HCT116 (cell line): ENCODE data around the gene ZSCAN16. TPM values are rescaled to one million over a fixed set of nuclear protein-coding genes. Genes with fewer than 3 reads are reported as not detected.

ENCODE experiments used
- ATAC-seq: fragments of 200-7000 bp; cut with Tn5 transposase; 2 replicates; pipeline ENCODE4 v1.9.1; 2020; ENCODE audit warnings: mild to moderate bottlenecking, moderate library complexity
- BruUV-seq: library from RNA; stranded (reverse); fragments of 400-500 nt; replicated peaks from 2 replicates; lab custom pipeline; 2021; lab: Mats Ljungman, UMichigan
- CTCF ChIA-PET: fragments of 300-600 bp; sonication (Branson Sonifier 250); formaldehyde crosslinking; loops from one replicate; lab custom pipeline; 2021; ENCODE audit warnings: antibody characterized with exemption; lab: Charles Lee
- POLR2A ChIA-PET: fragments of 300-600, 350-600 bp; sonication (Branson Sonifier 250); formaldehyde crosslinking; loops from one replicate; lab custom pipeline; 2021; ENCODE audit warnings: antibody characterized with exemption; lab: Charles Lee
- RAD21 ChIA-PET, 2 experiments: fragments of 300-600 bp; sonication (Branson Sonifier 250); formaldehyde crosslinking; loops; one replicate each; lab custom pipeline; 2023; ENCODE audit warnings: low total read pairs in 2 of 2; ENCODE audit not compliant: uncharacterized antibody in 2 of 2, unreplicated experiment in 2 of 2, low non-redundant PET in 1 of 2; lab: Charles Lee
- DNase-seq: peaks from one replicate; pipeline ENCODE4 v3.0.0-alpha.2; 2010; ENCODE audit warnings: low read depth, low spot score
- H2AFZ ChIP-seq: fragments of 200-600 bp; shearing (Covaris generic), sonication (generic); 2 replicates; pipeline ENCODE4 v1.6.1; 2017; ENCODE audit warnings: low read depth, mixed run types, mixed read lengths, antibody characterized with exemption, low read length; ENCODE audit not compliant: poor library complexity, severe bottlenecking
- H3K27ac ChIP-seq: 2 replicates; pipeline ENCODE4 v1.5.1; 2012; ENCODE audit warnings: low read depth, low read length
- H3K27me3 ChIP-seq: fragments of 200-600 bp; sonication (generic); 2 replicates; pipeline ENCODE4 v1.6.1; 2016; ENCODE audit warnings: mixed run types, low read length, mixed read lengths; ENCODE audit not compliant: insufficient read depth
- H3K36me3 ChIP-seq, 2 experiments: fragments of 200-500 bp in 1 of 2; fragments of 200-600 bp in 1 of 2; sonication (Bioruptor generic) in 1 of 2; sonication (generic) in 1 of 2; 2 replicates each; pipeline versions ENCODE4 v1.5.1 to v1.6.1; 2014 to 2016; ENCODE audit warnings: low read length in 2 of 2, inconsistent platforms in 1 of 2, mixed read lengths in 1 of 2, mixed run types in 1 of 2; ENCODE audit not compliant: insufficient read depth in 2 of 2, control insufficient read depth in 1 of 2
- H3K4me1 ChIP-seq, 2 experiments: fragments of 200-600 bp in 1 of 2; sonication (generic) in 1 of 2; 2 replicates each; pipeline versions ENCODE4 v1.5.1 to v1.6.1; 2012 to 2017; ENCODE audit warnings: low read length in 2 of 2, inconsistent platforms in 1 of 2, mild to moderate bottlenecking in 1 of 2, mixed read lengths in 1 of 2, mixed run types in 1 of 2, moderate library complexity in 1 of 2; ENCODE audit not compliant: insufficient read depth in 2 of 2, control insufficient read depth in 1 of 2
- H3K4me2 ChIP-seq: fragments of 200-600 bp; sonication (generic); 2 replicates; pipeline ENCODE4 v1.6.1; 2017; ENCODE audit warnings: mixed run types, low read length, mixed read lengths
- H3K4me3 ChIP-seq, 2 experiments: fragments of 200-600 bp in 1 of 2; sonication (generic) in 1 of 2; replicated peaks in 1 of 2; 2 replicates each; pipeline ENCODE4 v1.5.1; 2011 to 2016; ENCODE audit warnings: low read length in 2 of 2, control low read depth in 1 of 2, low read depth in 1 of 2, mild to moderate bottlenecking in 1 of 2, mixed read lengths in 1 of 2, mixed run types in 1 of 2
- H3K79me2 ChIP-seq: fragments of 200-600 bp; sonication (generic); 2 replicates; pipeline ENCODE4 v1.6.1; 2017; ENCODE audit warnings: mild to moderate bottlenecking, mixed run types, low read length, moderate library complexity, mixed read lengths; ENCODE audit not compliant: insufficient read depth
- H3K9ac ChIP-seq: fragments of 200-600 bp; sonication (generic); 2 replicates; pipeline ENCODE4 v1.6.1; 2016; ENCODE audit warnings: low read length, mixed read lengths
- H3K9me2 ChIP-seq: fragments of 200-600 bp; sonication (generic), shearing (Covaris generic); 2 replicates; pipeline ENCODE4 v1.6.1; 2017; ENCODE audit warnings: mixed run types, mild to moderate bottlenecking, moderate library complexity; ENCODE audit not compliant: insufficient read depth
- H3K9me3 ChIP-seq, 2 experiments: fragments of 200-500 bp in 1 of 2; fragments of 200-600 bp in 1 of 2; sonication (Bioruptor generic) in 1 of 2; sonication (generic) in 1 of 2; 2 replicates each; pipeline ENCODE4 v1.6.1; 2014 to 2017; ENCODE audit warnings: low read length in 2 of 2, mixed read lengths in 2 of 2, inconsistent platforms in 1 of 2, low read depth in 1 of 2, mild to moderate bottlenecking in 1 of 2, mixed run types in 1 of 2, moderate library complexity in 1 of 2; ENCODE audit not compliant: control insufficient read depth in 1 of 2, insufficient read depth in 1 of 2
- H4K20me1 ChIP-seq: fragments of 200-600 bp; sonication (generic), shearing (Covaris generic); 2 replicates; pipeline ENCODE4 v1.6.1; 2017; ENCODE audit warnings: mixed run types, mild to moderate bottlenecking, moderate library complexity; ENCODE audit not compliant: insufficient read depth
- CBX3 ChIP-seq: IDR thresholded peaks from 2 replicates; pipeline ENCODE4 v1.6.1; 2012; ENCODE audit warnings: low read depth
- CEBPB ChIP-seq: IDR thresholded peaks from 2 replicates; pipeline ENCODE4 v1.6.1; 2012; ENCODE audit warnings: low read depth
- EGR1 ChIP-seq: IDR thresholded peaks from 2 replicates; pipeline ENCODE4 v1.6.1; 2012; ENCODE audit warnings: low read depth
- ELF1 ChIP-seq: IDR thresholded peaks from 2 replicates; pipeline ENCODE4 v1.6.1; 2012; ENCODE audit warnings: low read depth, borderline replicate concordance
- EZH2 ChIP-seq: fragments of 200-600 bp; sonication (generic); IDR thresholded peaks from 2 replicates; pipeline ENCODE4 v1.6.1; 2017; ENCODE audit warnings: antibody characterized with exemption, mixed run types
- EZH2phosphoT487 ChIP-seq: fragments of 200-600 bp; IDR thresholded peaks from 2 replicates; pipeline ENCODE4 v1.6.1; 2018; ENCODE audit warnings: antibody characterized with exemption, borderline replicate concordance
- FOSL1 ChIP-seq: IDR thresholded peaks from 2 replicates; pipeline ENCODE4 v1.6.1; 2012; ENCODE audit warnings: low read depth
- JUND ChIP-seq: IDR thresholded peaks from 2 replicates; pipeline ENCODE4 v1.6.1; 2012
- MAX ChIP-seq: IDR thresholded peaks from 2 replicates; pipeline ENCODE4 v1.6.1; 2012
- POLR2A ChIP-seq: IDR thresholded peaks from 2 replicates; pipeline ENCODE4 v1.7.0; 2011; ENCODE audit warnings: borderline replicate concordance; ENCODE audit not compliant: insufficient read depth, insufficient read length; ENCODE audit errors: extremely low read depth
- POLR2AphosphoS5 ChIP-seq: IDR thresholded peaks from 2 replicates; pipeline ENCODE4 v1.6.1; 2011; ENCODE audit warnings: mild to moderate bottlenecking, low read depth, low read length, moderate library complexity
- RAD21 ChIP-seq: IDR thresholded peaks from 2 replicates; pipeline ENCODE4 v1.6.1; 2012; ENCODE audit warnings: low read depth, mild to moderate bottlenecking
- SIN3A ChIP-seq: IDR thresholded peaks from 2 replicates; pipeline ENCODE4 v1.6.1; 2012; ENCODE audit warnings: low read depth
- SRF ChIP-seq: IDR thresholded peaks from 2 replicates; pipeline ENCODE4 v1.6.1; 2012; ENCODE audit warnings: low read depth
- YY1 ChIP-seq: IDR thresholded peaks from 2 replicates; pipeline ENCODE4 v1.6.1; 2011; ENCODE audit warnings: low read length, low read depth, moderate library complexity, mild to moderate bottlenecking; ENCODE audit not compliant: insufficient replicate concordance; ENCODE audit errors: extremely low read depth
- ZBTB33 ChIP-seq: IDR thresholded peaks from 2 replicates; pipeline ENCODE4 v1.6.1; 2011; ENCODE audit warnings: mild to moderate bottlenecking, low read length, moderate library complexity; ENCODE audit not compliant: insufficient replicate concordance; ENCODE audit errors: extremely low read depth
- ZFX ChIP-seq: fragments of 450-650 bp; IDR thresholded peaks from 2 replicates; pipeline ENCODE4 v1.6.1; 2017
- ZNF274 ChIP-seq: fragments of 200-500 bp; sonication (Bioruptor generic); IDR thresholded peaks from 2 replicates; pipeline ENCODE4 v1.6.1; 2014; ENCODE audit warnings: mild to moderate bottlenecking, low read depth, low read length, inconsistent platforms
- intact Hi-C: fragments of 100-400 bp; cut with micrococcal nuclease; formaldehyde crosslinking; loops from 2 replicates; pipeline ENCODE4 v1.10.0; 2022
- total RNA-seq: library from RNA; stranded (reverse); gene quantifications from one replicate; pipeline ENCODE4 v1.2.1, GENCODE V29; 2021; ENCODE audit not compliant: unreplicated experiment
- TF ChIP-seq, protein P1 (sequence below): IDR thresholded peaks from 2 replicates; pipeline ENCODE4 v1.6.1; 2012; ENCODE audit warnings: low read depth

The ZSCAN16 gene
- total RNA-seq, 1 experiment from 2014 or later = 5.0 TPM

DNA sequence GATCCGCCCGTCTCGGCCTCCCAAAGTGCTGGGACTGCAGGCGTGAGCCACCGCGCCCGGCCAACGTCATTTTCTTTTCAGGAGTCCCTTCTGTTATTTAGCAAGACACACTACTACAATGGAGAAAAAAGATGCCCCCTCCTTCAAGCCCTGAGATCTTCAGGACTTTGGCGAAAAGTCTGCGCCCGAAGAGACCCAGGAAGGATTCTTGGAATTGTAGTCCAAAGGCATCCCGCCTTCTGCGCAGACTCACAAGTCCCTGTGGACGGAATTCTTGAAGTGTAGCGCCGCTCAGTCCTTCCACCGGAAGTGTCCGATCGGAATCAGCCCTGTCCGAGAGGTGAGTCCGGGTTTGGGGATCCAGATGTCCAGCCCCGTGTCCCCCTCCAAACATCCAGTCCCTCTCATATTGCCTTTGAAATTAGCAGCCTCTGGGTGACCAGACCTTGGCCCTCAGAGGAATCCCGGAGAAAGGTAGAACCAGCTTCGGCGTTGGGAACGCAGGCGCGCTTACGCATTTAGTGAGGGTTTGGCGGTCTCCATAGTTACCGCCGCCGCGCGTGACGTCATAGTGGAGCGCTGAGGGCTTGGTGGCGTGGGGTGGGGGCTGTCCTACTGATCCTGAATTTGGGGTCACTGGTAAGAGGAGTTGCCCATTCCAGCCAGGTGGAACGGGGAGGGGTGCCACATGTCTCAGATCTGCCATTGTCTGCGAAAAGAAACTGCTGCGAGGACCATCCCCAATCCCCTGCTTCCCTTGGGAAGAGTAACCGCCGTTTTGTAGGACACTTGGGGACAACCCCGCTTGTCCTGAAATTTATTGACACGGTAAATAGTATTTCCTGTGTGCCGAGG, 43.6 kb upstream of the ZSCAN16 start (continued):
- TF ChIP-seq MAX (peak; percentile 89), SIN3A (peak; percentile 87), JUND (no peak), RAD21 (no peak), ZNF274 (no peak)
- TF ChIP-seq, all 23 proteins: peak for 10

GRCh38 chr6:28081486-28081751, 43.0 kb upstream of the ZSCAN16 start:
- H3K9ac ChIP-seq = peak overlapping the region; percentile 94

More at GRCh38 chr6:28081486-28081751, 43.0 kb upstream of the ZSCAN16 start:
- no TSS peak for BruUV-seq
- Histone ChIP-seq H3K27ac (peak overlapping the region; percentile 81), H3K4me3 (peak overlapping the region; percentile 68 to 94), H4K20me1 (no peaks in the 10 kb centered on the region), H2AFZ (no peak overlapping the region), H3K9me3 (no peaks in the 10 kb centered on the region), H3K27me3 (no peaks in the 10 kb centered on the region), H3K79me2 (peaks cover 34% of the 10 kb centered on the region), H3K4me1 (peaks cover 8 to 20% of the 10 kb centered on the region in 2 experiments; a peak in 3 of 4 replicates), H3K36me3 (peaks cover 18 to 23% of the 10 kb centered on the region in 2 experiments), H3K9me2 (no peaks in the 10 kb centered on the region), H3K4me2 (peak overlapping the region; percentile 80)
- peak; percentile 3; the same call in 1 of the 2 replicates for ATAC-seq
- intact Hi-C loops = no loop called here
- TF ChIP-seq, protein P1, sequence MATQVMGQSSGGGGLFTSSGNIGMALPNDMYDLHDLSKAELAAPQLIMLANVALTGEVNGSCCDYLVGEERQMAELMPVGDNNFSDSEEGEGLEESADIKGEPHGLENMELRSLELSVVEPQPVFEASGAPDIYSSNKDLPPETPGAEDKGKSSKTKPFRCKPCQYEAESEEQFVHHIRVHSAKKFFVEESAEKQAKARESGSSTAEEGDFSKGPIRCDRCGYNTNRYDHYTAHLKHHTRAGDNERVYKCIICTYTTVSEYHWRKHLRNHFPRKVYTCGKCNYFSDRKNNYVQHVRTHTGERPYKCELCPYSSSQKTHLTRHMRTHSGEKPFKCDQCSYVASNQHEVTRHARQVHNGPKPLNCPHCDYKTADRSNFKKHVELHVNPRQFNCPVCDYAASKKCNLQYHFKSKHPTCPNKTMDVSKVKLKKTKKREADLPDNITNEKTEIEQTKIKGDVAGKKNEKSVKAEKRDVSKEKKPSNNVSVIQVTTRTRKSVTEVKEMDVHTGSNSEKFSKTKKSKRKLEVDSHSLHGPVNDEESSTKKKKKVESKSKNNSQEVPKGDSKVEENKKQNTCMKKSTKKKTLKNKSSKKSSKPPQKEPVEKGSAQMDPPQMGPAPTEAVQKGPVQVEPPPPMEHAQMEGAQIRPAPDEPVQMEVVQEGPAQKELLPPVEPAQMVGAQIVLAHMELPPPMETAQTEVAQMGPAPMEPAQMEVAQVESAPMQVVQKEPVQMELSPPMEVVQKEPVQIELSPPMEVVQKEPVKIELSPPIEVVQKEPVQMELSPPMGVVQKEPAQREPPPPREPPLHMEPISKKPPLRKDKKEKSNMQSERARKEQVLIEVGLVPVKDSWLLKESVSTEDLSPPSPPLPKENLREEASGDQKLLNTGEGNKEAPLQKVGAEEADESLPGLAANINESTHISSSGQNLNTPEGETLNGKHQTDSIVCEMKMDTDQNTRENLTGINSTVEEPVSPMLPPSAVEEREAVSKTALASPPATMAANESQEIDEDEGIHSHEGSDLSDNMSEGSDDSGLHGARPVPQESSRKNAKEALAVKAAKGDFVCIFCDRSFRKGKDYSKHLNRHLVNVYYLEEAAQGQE = no peak
- TF ChIP-seq FOSL1 (no peak), ZNF274 (no peak), MAX (no peak), ELF1 (no peak), POLR2AphosphoS5 (no peak), EGR1 (no peak), CBX3 (no peak), EZH2 (no peak), YY1 (no peak), RAD21 (no peak), JUND (no peak), SRF (no peak), EZH2phosphoT487 (no peak), ZFX (no peak), ZBTB33 (no peak), POLR2A (no peak), CEBPB (no peak)
- ChIA-PET RAD21 (no interaction called here), POLR2A (no interaction called here), CTCF (no interaction called here)
- DNase-seq = no peak
